Astrocyte (in vitro differentiated cells and primary cell): ENCODE data around the gene MYO3B. TPM values are rescaled to one million over a fixed set of nuclear protein-coding genes. Genes with fewer than 3 reads are reported as not detected.

Experiments
- DNase-seq: peaks from one replicate; pipeline ENCODE4 v3.0.0-alpha.2; 2010; ENCODE audit warnings: low read depth
- FAIRE-seq: peaks from 2 replicates; lab custom pipeline; 2011; peaks lifted over from hg19 to GRCh38; lab: Jason Lieb, UNC
- H2AFZ ChIP-seq: 2 replicates; pipeline ENCODE4 v1.6.0; 2012; ENCODE audit warnings: low read depth, low read length, inconsistent platforms
- H3K27ac ChIP-seq: 2 replicates; pipeline ENCODE4 v1.5.1; 2011; ENCODE audit warnings: low read depth, low read length, inconsistent platforms
- H3K27me3 ChIP-seq: 2 replicates; pipeline ENCODE4 v1.6.0; 2011; ENCODE audit warnings: low read length, inconsistent platforms; ENCODE audit not compliant: insufficient read depth
- H3K36me3 ChIP-seq: 2 replicates; pipeline ENCODE4 v1.5.1; 2011; ENCODE audit warnings: low read length, inconsistent platforms; ENCODE audit not compliant: insufficient read depth
- H3K4me1 ChIP-seq: 2 replicates; pipeline ENCODE4 v1.5.1; 2011; ENCODE audit warnings: low read length, inconsistent platforms; ENCODE audit not compliant: insufficient read depth
- H3K4me2 ChIP-seq: 2 replicates; pipeline ENCODE4 v1.6.0; 2012; ENCODE audit warnings: low read length, inconsistent platforms
- H3K4me3 ChIP-seq: 2 replicates; pipeline ENCODE4 v1.5.1; 2011; ENCODE audit warnings: low read depth, mild to moderate bottlenecking, low read length, inconsistent platforms; ENCODE audit not compliant: insufficient read depth
- H3K79me2 ChIP-seq: 2 replicates; pipeline ENCODE4 v1.6.0; 2012; ENCODE audit warnings: mild to moderate bottlenecking, low read length, inconsistent platforms; ENCODE audit not compliant: insufficient read depth
- H3K9ac ChIP-seq: 2 replicates; pipeline ENCODE4 v1.6.0; 2012; ENCODE audit warnings: mild to moderate bottlenecking, low read length, inconsistent platforms
- H3K9me3 ChIP-seq: 2 replicates; pipeline ENCODE4 v1.5.1; 2012; ENCODE audit warnings: low read depth, mild to moderate bottlenecking, low read length, inconsistent platforms; ENCODE audit not compliant: insufficient read depth
- H4K20me1 ChIP-seq: 2 replicates; pipeline ENCODE4 v1.6.0; 2012; ENCODE audit warnings: low read length, inconsistent platforms; ENCODE audit not compliant: insufficient read depth
- H3K27ac Mint-ChIP-seq: one replicate; pipeline ENCODE4 v1.8.0; 2021; ENCODE audit warnings: mild to moderate bottlenecking, mixed read lengths; ENCODE audit not compliant: unreplicated experiment
- H3K27me3 Mint-ChIP-seq: one replicate; pipeline ENCODE4 v1.8.0; 2021; ENCODE audit warnings: low read depth, mixed read lengths; ENCODE audit not compliant: unreplicated experiment
- H3K36me3 Mint-ChIP-seq: one replicate; pipeline ENCODE4 v1.8.0; 2021; ENCODE audit warnings: low read depth, mixed read lengths; ENCODE audit not compliant: unreplicated experiment
- H3K4me1 Mint-ChIP-seq: one replicate; pipeline ENCODE4 v1.8.0; 2021; ENCODE audit warnings: low read depth, mixed read lengths; ENCODE audit not compliant: unreplicated experiment
- H3K4me3 Mint-ChIP-seq: one replicate; pipeline ENCODE4 v1.8.0; 2021; ENCODE audit warnings: mild to moderate bottlenecking, moderate library complexity, mixed read lengths; ENCODE audit not compliant: unreplicated experiment
- H3K9me3 Mint-ChIP-seq: one replicate; pipeline ENCODE4 v1.8.0; 2021; ENCODE audit warnings: mild to moderate bottlenecking, mixed read lengths; ENCODE audit not compliant: unreplicated experiment
- CTCF ChIP-seq: IDR thresholded peaks from 2 replicates; pipeline ENCODE4 v1.5.1; 2011; ENCODE audit warnings: low read depth, mild to moderate bottlenecking, inconsistent platforms, low read length, moderate library complexity; ENCODE audit not compliant: insufficient read depth
- EZH2 ChIP-seq: IDR thresholded peaks from 2 replicates; pipeline ENCODE4 v1.6.1; 2012; ENCODE audit warnings: mild to moderate bottlenecking, low read length, inconsistent platforms; ENCODE audit not compliant: insufficient read depth
- total RNA-seq: library from RNA; stranded (reverse); gene quantifications from 2 replicates; pipeline ENCODE4 v1.2.1, GENCODE V29; 2021

Gene MYO3B
- total RNA-seq, 1 donor from 2014 or later = not detected

GRCh38 chr2:170336916-170337315 is 159.0 kb downstream of the MYO3B start:
- no peak overlapping the region for H3K9ac ChIP-seq
- Mint-ChIP-seq H3K27ac (no peak overlapping the region), H3K4me1 (no peaks in the 10 kb centered on the region), H3K36me3 (no peaks in the 10 kb centered on the region), H3K9me3 (peaks cover 3% of the 10 kb centered on the region), H3K27me3 (peaks cover 5% of the 10 kb centered on the region), H3K4me3 (no peak overlapping the region)
- no peak overlapping the region for H3K4me2 ChIP-seq
- H3K27me3 ChIP-seq = no peaks in the 10 kb centered on the region
- H3K79me2 ChIP-seq = no peaks in the 10 kb centered on the region
- no peaks in the 10 kb centered on the region for H3K9me3 ChIP-seq
- no peak overlapping the region for H3K4me3 ChIP-seq
- no peak overlapping the region for H2AFZ ChIP-seq
- no peaks in the 10 kb centered on the region for H3K4me1 ChIP-seq
- no peak overlapping the region for H3K27ac ChIP-seq
- FAIRE-seq (no peak), DNase-seq (no peak)
- no peaks in the 10 kb centered on the region for H4K20me1 ChIP-seq
- no peaks in the 10 kb centered on the region for H3K36me3 ChIP-seq
- TF ChIP-seq EZH2 (no peak), CTCF (no peak)

- Mint-ChIP-seq H3K4me1 (no peaks in the 10 kb centered on the region), H3K27ac (no peak overlapping the region), H3K9me3 (peaks cover 1% of the 10 kb centered on the region), H3K4me3 (no peak overlapping the region), H3K27me3 (peaks cover 5% of the 10 kb centered on the region), H3K36me3 (no peaks in the 10 kb centered on the region)
- Histone ChIP-seq H3K36me3 (no peaks in the 10 kb centered on the region), H4K20me1 (no peaks in the 10 kb centered on the region), H3K4me1 (no peaks in the 10 kb centered on the region), H3K9ac (no peak overlapping the region), H3K9me3 (no peaks in the 10 kb centered on the region), H2AFZ (no peak overlapping the region), H3K27me3 (no peaks in the 10 kb centered on the region), H3K4me3 (no peak overlapping the region), H3K79me2 (no peaks in the 10 kb centered on the region), H3K27ac (no peak overlapping the region), H3K4me2 (no peak overlapping the region)
- no peak for FAIRE-seq
- no peak for DNase-seq
- no peak for TF ChIP-seq EZH2
- no peak for TF ChIP-seq CTCF
These were observed 161.4 kb downstream of the MYO3B start for GRCh38 chr2:170339322-170339721.

GRCh38 chr2:170339750-170340692 is 162.1 kb downstream of the MYO3B start:
- no peak overlapping the region for H3K9ac ChIP-seq
- H3K79me2 ChIP-seq = no peaks in the 10 kb centered on the region
- no peak overlapping the region for H2AFZ ChIP-seq
- H3K9me3 Mint-ChIP-seq = peaks cover 1% of the 10 kb centered on the region
- no peaks in the 10 kb centered on the region for H3K27me3 ChIP-seq
- no peak overlapping the region for H3K4me2 ChIP-seq
- H3K27ac Mint-ChIP-seq = no peak overlapping the region
- H3K27me3 Mint-ChIP-seq = peaks cover 2% of the 10 kb centered on the region
- FAIRE-seq = no peak
- no peaks in the 10 kb centered on the region for H4K20me1 ChIP-seq
- no peaks in the 10 kb centered on the region for H3K36me3 ChIP-seq
- no peak overlapping the region for H3K4me3 ChIP-seq
- no peaks in the 10 kb centered on the region for H3K36me3 Mint-ChIP-seq
- no peak overlapping the region for H3K4me3 Mint-ChIP-seq
- no peak for TF ChIP-seq CTCF
- TF ChIP-seq EZH2 = no peak
- H3K27ac ChIP-seq = no peak overlapping the region
- H3K9me3 ChIP-seq = no peaks in the 10 kb centered on the region
- no peaks in the 10 kb centered on the region for H3K4me1 Mint-ChIP-seq
- DNase-seq = no peak
- no peaks in the 10 kb centered on the region for H3K4me1 ChIP-seq
